ENCODE measurements around the gene VPS33A.
"Not testable (repeated sequence)": the region's sequence is repeated elsewhere in the genome, so short reads cannot be mapped to it uniquely, and the experiment has no call there.

VPS33A gene

DNA sequence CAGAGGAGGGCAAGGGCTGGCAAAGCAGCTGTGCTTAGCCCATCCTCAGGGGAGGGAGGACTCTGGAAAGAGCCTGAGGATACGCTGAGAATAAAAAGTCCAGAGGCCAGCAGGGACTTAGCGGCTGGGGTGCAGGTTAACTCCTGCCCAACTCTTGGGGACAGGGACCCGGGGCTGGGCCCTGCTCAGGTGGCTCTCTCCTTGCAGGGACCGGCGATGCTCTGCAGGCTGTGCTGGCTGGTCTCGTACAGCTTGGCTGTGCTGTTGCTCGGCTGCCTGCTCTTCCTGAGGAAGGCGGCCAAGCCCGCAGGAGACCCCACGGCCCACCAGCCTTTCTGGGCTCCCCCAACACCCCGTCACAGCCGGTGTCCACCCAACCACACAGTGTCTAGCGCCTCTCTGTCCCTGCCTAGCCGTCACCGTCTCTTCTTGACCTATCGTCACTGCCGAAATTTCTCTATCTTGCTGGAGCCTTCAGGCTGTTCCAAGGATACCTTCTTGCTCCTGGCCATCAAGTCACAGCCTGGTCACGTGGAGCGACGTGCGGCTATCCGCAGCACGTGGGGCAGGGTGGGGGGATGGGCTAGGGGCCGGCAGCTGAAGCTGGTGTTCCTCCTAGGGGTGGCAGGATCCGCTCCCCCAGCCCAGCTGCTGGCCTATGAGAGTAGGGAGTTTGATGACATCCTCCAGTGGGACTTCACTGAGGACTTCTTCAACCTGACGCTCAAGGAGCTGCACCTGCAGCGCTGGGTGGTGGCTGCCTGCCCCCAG is 60.0 kb downstream of the VPS33A start:
- H3K27me3 Mint-ChIP-seq (ENCODE audit: low read depth), result peaks cover 59% of the 10 kb centered on the region
- H3K4me1 Mint-ChIP-seq, result peaks cover 5% of the 10 kb centered on the region
- H3K4me3 Mint-ChIP-seq, result peak overlapping the region in 2 of 3 experiments; percentile 54 to 62
- peaks cover 25% of the 10 kb centered on the region for H3K36me3 Mint-ChIP-seq (ENCODE audit: low read depth)
- H3K27ac Mint-ChIP-seq, result no peak overlapping the region
- TF ChIP-seq, protein P1, sequence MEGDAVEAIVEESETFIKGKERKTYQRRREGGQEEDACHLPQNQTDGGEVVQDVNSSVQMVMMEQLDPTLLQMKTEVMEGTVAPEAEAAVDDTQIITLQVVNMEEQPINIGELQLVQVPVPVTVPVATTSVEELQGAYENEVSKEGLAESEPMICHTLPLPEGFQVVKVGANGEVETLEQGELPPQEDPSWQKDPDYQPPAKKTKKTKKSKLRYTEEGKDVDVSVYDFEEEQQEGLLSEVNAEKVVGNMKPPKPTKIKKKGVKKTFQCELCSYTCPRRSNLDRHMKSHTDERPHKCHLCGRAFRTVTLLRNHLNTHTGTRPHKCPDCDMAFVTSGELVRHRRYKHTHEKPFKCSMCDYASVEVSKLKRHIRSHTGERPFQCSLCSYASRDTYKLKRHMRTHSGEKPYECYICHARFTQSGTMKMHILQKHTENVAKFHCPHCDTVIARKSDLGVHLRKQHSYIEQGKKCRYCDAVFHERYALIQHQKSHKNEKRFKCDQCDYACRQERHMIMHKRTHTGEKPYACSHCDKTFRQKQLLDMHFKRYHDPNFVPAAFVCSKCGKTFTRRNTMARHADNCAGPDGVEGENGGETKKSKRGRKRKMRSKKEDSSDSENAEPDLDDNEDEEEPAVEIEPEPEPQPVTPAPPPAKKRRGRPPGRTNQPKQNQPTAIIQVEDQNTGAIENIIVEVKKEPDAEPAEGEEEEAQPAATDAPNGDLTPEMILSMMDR (IDR thresholded peaks at IDR 0.05; ENCODE audit: unreplicated experiment in 3 of 3), result no peak
- no peaks in the 10 kb centered on the region for H3K9me3 Mint-ChIP-seq

DNA sequence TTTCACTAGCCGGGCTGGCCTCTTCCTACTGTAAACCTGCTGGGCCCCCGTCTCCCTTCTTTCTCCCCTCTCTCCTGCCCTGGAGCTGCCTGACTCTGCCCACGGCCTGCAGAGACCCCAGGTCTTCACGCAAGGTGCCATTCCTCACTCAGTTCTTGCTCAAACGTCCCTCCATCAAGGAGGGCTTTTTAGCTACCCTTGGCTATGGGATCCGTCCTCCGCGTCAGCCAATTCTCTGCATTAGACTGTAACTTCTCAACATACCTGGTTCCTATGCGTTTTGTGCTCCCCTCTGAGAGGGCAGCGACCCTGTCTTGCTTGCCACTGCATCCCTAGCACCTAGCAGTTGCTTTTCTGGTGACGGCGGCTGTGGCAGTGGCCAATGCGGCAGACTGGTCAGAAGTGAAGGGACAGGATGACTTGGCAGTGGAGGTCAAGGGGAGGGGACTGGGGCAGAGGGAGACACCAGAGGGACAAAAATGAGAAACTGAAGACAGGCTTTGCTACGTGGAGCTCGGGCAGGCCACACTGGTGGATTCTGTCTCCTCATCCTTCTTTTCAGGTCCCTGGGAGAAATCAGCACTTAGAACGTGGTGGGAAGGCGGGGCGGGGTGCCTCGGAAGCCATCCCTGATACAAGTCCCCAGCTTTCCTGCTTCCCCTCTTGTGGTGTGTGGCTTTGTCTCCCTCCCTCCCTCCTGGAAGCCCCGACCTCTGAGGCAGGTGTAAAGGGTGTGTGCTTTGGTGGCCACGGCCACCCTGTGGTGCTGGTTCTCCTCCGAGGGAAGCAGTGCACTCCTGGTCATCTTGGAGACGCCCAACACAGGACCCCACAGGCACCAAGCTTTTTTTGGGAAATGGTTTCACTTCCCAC is 61.0 kb downstream of the VPS33A start:
- peaks cover 5% of the 10 kb centered on the region for H3K4me1 Mint-ChIP-seq

DNA sequence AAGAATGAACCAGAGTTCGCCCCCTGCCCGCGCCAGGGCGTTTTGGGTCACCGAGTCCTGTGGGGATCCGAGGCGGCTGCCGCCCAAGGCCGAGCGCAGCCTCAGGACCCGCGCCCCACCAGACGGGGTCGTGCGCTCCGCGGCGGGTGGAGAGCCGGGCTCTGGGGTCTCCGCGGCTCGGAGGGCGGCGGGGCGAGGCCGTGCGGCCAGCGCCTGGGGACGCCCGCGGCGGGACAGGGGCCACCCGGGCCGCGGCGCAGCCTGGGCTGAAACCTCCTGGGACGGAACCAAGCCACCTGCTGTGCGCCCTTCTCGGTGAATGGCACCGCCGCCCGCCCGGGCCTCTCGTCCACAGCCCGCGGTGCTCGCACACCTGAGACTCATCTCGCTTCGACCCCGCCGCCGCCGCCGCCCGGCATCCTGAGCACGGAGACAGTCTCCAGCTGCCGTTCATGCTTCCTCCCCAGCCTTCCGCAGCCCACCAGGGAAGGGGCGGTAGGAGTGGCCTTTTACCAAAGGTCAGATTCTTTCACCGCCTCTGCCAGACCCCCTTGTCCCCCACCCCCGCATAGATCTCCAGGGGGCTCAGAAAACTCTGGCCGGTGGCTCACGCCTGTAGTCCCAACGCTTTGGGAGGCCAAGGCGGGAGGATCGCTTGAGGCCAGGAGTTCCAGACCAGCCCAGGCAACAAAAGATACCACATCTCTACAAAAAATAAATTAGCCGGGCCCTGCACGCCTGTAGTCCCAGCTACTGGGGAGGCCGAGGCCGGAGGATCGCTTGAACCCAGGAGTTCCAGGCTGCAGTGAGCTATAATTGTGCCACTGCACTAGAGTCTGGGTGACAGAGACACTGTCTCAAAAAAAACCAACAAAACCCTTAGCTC is 61.9 kb downstream of the VPS33A start:
- peaks cover 5% of the 10 kb centered on the region for H3K4me1 Mint-ChIP-seq
- H3K9me3 Mint-ChIP-seq, result no peaks in the 10 kb centered on the region
- H3K27me3 Mint-ChIP-seq (ENCODE audit: low read depth), result peaks cover 64% of the 10 kb centered on the region
- peaks cover 15% of the 10 kb centered on the region for H3K36me3 Mint-ChIP-seq (ENCODE audit: low read depth)
- TF ChIP-seq, protein P1 (IDR thresholded peaks at IDR 0.05; ENCODE audit: unreplicated experiment in 3 of 3), result no peak
- H3K27ac Mint-ChIP-seq, result no peak overlapping the region
- peak overlapping the region; percentile 81 to 86 (median 82) for H3K4me3 Mint-ChIP-seq

More for the DNA sequence above, 61.0 kb downstream of the VPS33A start:
- H3K36me3 Mint-ChIP-seq (ENCODE audit: low read depth), result peaks cover 22% of the 10 kb centered on the region
- no peaks in the 10 kb centered on the region for H3K9me3 Mint-ChIP-seq
- TF ChIP-seq, protein P1 (IDR thresholded peaks at IDR 0.05; ENCODE audit: unreplicated experiment in 3 of 3), result no peak
- peaks cover 59% of the 10 kb centered on the region for H3K27me3 Mint-ChIP-seq (ENCODE audit: low read depth)
- H3K27ac Mint-ChIP-seq, result no peak overlapping the region
- peak overlapping the region; percentile 81 to 86 (median 82) for H3K4me3 Mint-ChIP-seq

DNA sequence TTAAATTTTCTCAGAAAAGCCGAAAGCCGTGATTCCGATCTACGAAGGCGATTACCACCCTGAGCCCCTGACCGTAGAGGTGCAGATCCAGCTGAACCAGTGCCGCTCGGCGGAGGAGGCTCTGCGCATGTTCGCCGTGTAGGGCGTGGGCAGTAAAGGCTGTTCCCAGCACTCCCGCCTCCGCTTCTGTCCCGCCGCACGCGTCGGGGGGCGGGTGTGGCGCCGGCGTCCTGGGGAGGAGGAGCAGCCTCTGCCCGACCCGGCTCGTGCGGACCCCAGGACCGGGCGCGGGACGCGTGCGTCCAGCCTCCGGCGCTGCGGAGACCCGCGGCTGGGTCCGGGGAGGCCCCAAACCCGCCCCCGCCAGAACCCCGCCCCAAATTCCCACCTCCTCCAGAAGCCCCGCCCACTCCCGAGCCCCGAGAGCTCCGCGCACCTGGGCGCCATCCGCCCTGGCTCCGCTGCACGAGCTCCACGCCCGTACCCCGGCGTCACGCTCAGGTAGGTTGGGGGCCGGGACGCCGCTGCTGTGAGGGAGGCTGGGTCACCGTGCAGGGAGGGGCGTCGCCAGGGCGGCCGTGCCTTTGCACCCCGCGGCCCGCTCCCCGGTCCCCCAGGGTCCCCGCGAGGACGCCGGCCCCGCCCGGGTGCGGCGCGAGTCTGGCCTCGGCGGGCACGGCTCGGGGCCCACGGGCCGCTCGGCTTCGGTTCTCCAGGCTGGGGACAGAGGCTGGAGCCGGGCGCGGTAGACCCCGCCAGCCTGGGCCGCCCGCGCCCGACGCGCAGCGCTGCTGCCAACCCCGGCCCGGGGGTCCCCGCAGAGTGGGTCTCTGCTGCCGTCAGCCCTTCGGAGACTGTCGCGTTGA is 62.8 kb downstream of the VPS33A start, which contains the start of gene B3GNT4:
Gene B3GNT4, plus strand, starts transcription at position 409 of the 866 bp plus-strand sequence. CDS start 910 bp downstream, outside the sequence.
- Mint-ChIP-seq H3K36me3 (ENCODE audit: low read depth) (peaks cover 12% of the 10 kb centered on the region), H3K9me3 (no peaks in the 10 kb centered on the region), H3K27ac (no peak within 1 kb of the TSS), H3K4me3 (peak within 1 kb of the TSS; percentile 81 to 87 (median 86)), H3K27me3 (ENCODE audit: low read depth) (peaks cover 64% of the 10 kb centered on the region), H3K4me1 (peaks cover 5% of the 10 kb centered on the region)
- TF ChIP-seq, protein P1 (IDR thresholded peaks at IDR 0.05; ENCODE audit: unreplicated experiment in 3 of 3), result no peak

DNA sequence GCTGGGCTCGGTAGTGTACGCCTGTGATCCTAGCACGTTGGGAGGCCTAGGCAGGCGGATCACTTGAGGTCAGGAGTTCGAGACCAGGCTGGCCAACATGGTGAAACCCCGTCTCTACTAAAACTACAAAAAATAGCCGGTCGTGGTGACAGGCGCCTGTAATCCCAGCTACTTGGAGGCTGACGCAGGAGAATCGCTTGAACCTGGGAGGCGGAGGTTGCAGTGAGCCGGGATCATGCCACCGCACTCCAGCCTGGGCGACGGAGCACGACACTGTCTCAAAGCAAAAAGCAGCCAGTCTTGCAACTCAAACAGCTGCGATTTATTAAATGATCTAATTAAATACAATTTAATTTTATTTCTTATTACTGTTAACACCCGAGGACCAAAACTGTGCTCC is 63.5 kb downstream of the VPS33A start:
- H3K4me1 Mint-ChIP-seq; H3K36me3 Mint-ChIP-seq (ENCODE audit: low read depth); H3K9me3 Mint-ChIP-seq; H3K27ac Mint-ChIP-seq: not testable (repeated sequence)
- H3K27me3 Mint-ChIP-seq (ENCODE audit: low read depth), result peaks cover 64% of the 10 kb centered on the region
- peak overlapping the region; percentile 81 to 87 (median 84) for H3K4me3 Mint-ChIP-seq

Data from nephron (organoid).